ENCODE data around the gene RPP38.

GRCh38 chr10:15118615-15119014, 21.5 kb downstream of the RPP38 start:
- TF ChIP-seq NR3C1 (IDR thresholded peaks at IDR 0.05) (no peak), CTCF (IDR thresholded peaks at IDR 0.05) (no peak), POLR2A (IDR thresholded peaks at IDR 0.05; ENCODE audit: low read length) (no peak), ZFP36 (IDR thresholded peaks at IDR 0.05; ENCODE audit: borderline replicate concordance, partially characterized antibody) (no peak), USF2 (IDR thresholded peaks at IDR 0.05) (no peak), ESRRA (IDR thresholded peaks at IDR 0.05; ENCODE audit: borderline replicate concordance, low read length) (no peak), EP300 (IDR thresholded peaks at IDR 0.05) (no peak), CHD4 (IDR thresholded peaks at IDR 0.05; ENCODE audit: borderline replicate concordance) (no peak), CEBPB (IDR thresholded peaks at IDR 0.05) (no peak), CBX8 (IDR thresholded peaks at IDR 0.05) (no peak), BHLHE40 (IDR thresholded peaks at IDR 0.05; ENCODE audit: low read depth, low read length) (no peak), RFX5 (IDR thresholded peaks at IDR 0.05) (no peak)

All from A549 (cell line).